Tibial artery (tissue), 4 donors: ENCODE data around the gene BAIAP2.

Experiments used
- DNase-seq, 2 donors: peaks; one replicate each; pipeline ENCODE4 v3.0.0-alpha.2; 2019
- H3K27ac ChIP-seq, 2 donors: fragments of 200-600 bp; sonication (generic) in 1 of 2; 1 replicate in 1 of 2; 2 replicates in 1 of 2; pipeline ENCODE4 v1.5.1; 2018 to 2019; ENCODE audit warnings: mild to moderate bottlenecking in 1 of 2
- H3K27me3 ChIP-seq, 2 donors: fragments of 200-600 bp; sonication (generic) in 1 of 2; one replicate each; pipeline versions ENCODE4 v1.5.1 to v1.6.0; 2016 to 2019
- H3K36me3 ChIP-seq, 3 donors: fragments of 200-600 bp; sonication (generic) in 2 of 3; one replicate each; pipeline ENCODE4 v1.5.1; 2016 to 2019; ENCODE audit warnings: mild to moderate bottlenecking in 2 of 3
- H3K4me1 ChIP-seq, 4 donors: fragments of 200-600 bp; sonication (generic) in 2 of 4; 1 replicate in 3 of 4; 2 replicates in 1 of 4; pipeline ENCODE4 v1.5.1; 2016 to 2019
- H3K4me3 ChIP-seq, 2 donors: fragments of 200-600 bp; sonication (generic) in 1 of 2; 1 replicate in 1 of 2; 2 replicates in 1 of 2; pipeline ENCODE4 v1.5.1; 2018 to 2019; ENCODE audit warnings: mild to moderate bottlenecking in 2 of 2
- H3K9me3 ChIP-seq, 3 donors: fragments of 200-600 bp; sonication (generic) in 1 of 3; one replicate each; pipeline ENCODE4 v1.5.1; 2016 to 2019
- intact Hi-C: fragments of 100-400 bp; cut with DNase I; formaldehyde crosslinking; loops from one replicate; pipeline ENCODE4 v1.15.0; 2023; ENCODE audit warnings: low total_unique reads
- TF ChIP-seq, protein P1 (sequence below), 2 experiments: fragments of 200-600 bp in 1 of 2; fragments of 450-650 bp in 1 of 2; IDR thresholded peaks; one replicate each; pipeline ENCODE4 v1.5.1; 2017 to 2019; ENCODE audit warnings: antibody characterized with exemption in 2 of 2, mild to moderate bottlenecking in 1 of 2, moderate library complexity in 1 of 2

Gene BAIAP2

GRCh38 chr17:81053041-81053970, 18.4 kb downstream of the BAIAP2 start:
- intact Hi-C loops: no loop called here
- Histone ChIP-seq H3K4me3 (no peak overlapping the region), H3K36me3 (no peaks in the 10 kb centered on the region), H3K27me3 (peaks cover 0 to 21% of the 10 kb centered on the region in 2 donors), H3K4me1 (peaks cover 0 to 31% (median 4%) of the 10 kb centered on the region in 4 donors), H3K27ac (no peak overlapping the region), H3K9me3 (no peaks in the 10 kb centered on the region)
- TF ChIP-seq, protein P1, sequence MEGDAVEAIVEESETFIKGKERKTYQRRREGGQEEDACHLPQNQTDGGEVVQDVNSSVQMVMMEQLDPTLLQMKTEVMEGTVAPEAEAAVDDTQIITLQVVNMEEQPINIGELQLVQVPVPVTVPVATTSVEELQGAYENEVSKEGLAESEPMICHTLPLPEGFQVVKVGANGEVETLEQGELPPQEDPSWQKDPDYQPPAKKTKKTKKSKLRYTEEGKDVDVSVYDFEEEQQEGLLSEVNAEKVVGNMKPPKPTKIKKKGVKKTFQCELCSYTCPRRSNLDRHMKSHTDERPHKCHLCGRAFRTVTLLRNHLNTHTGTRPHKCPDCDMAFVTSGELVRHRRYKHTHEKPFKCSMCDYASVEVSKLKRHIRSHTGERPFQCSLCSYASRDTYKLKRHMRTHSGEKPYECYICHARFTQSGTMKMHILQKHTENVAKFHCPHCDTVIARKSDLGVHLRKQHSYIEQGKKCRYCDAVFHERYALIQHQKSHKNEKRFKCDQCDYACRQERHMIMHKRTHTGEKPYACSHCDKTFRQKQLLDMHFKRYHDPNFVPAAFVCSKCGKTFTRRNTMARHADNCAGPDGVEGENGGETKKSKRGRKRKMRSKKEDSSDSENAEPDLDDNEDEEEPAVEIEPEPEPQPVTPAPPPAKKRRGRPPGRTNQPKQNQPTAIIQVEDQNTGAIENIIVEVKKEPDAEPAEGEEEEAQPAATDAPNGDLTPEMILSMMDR (IDR thresholded peaks at IDR 0.05): no peak
- DNase-seq: no peak

DNA sequence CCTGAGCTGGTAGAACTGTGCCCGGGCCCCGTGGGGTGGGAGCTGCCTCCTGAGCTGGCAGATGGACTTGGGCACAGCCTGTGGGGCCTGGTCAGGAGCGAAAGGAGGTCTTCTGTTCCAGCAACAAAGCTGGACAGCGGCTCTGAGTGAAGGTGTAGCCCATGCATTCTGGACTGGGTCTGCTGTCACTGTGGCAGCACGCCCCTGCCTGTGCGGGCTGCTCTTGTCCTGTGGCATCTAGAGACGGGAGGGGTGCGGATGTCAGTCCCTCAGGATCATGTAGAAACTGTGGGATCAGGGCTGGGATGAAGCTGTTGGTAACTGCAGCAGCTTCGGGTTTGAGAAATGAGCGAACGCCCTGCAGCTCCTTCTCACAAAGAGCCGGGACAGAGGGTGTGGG, 19.4 kb downstream of the BAIAP2 start:
- peaks cover 0 to 11% of the 10 kb centered on the region in 2 donors for H3K27me3 ChIP-seq
- DNase-seq: no peak
- peaks cover 0 to 32% (median 0%) of the 10 kb centered on the region in 4 donors for H3K4me1 ChIP-seq
- H3K4me3 ChIP-seq: no peak overlapping the region
- TF ChIP-seq, protein P1 (IDR thresholded peaks at IDR 0.05): no peak
- intact Hi-C loops: no loop called here
- no peak overlapping the region for H3K27ac ChIP-seq
- H3K9me3 ChIP-seq: no peaks in the 10 kb centered on the region
- peaks cover 0 to 9% (median 9%) of the 10 kb centered on the region in 3 donors for H3K36me3 ChIP-seq

DNA sequence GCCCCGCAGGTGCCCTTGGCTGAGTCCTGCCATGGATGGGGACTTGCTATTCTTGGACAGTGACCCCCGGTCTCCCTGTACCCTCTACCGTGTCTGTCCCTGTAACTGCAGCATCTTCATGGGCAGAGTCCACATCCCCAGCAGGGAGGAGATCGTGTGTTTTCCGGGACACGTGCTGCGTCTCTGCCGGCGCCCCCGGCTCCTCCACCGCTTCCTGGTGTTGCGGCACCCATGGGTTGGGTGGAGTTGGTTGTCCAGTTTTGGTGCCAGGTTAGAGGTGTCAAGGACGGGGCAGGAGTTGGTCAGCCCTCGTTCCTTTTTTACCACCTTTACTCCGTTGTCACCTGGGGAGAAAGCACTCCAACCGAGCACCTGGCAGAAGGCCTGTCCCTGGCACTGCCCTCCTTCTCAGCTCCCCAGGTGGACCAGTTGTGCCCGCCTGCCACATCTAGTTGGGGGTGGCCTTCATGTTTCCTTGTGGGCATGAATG, 20.0 kb downstream of the BAIAP2 start:
- H3K4me3 ChIP-seq: no peak overlapping the region
- H3K27me3 ChIP-seq: peaks cover 0 to 6% of the 10 kb centered on the region in 2 donors
- TF ChIP-seq, protein P1 (IDR thresholded peaks at IDR 0.05): no peak
- no peaks in the 10 kb centered on the region for H3K9me3 ChIP-seq
- intact Hi-C loops: no loop called here
- no peak for DNase-seq
- H3K36me3 ChIP-seq: peaks cover 0 to 11% (median 9%) of the 10 kb centered on the region in 3 donors
- no peak overlapping the region for H3K27ac ChIP-seq
- peaks cover 0 to 27% (median 0%) of the 10 kb centered on the region in 4 donors for H3K4me1 ChIP-seq

GRCh38 chr17:81056312-81056711, 21.4 kb downstream of the BAIAP2 start:
- H3K9me3 ChIP-seq: no peaks in the 10 kb centered on the region
- no peak overlapping the region for H3K4me3 ChIP-seq
- H3K4me1 ChIP-seq: peaks cover 0 to 18% (median 0%) of the 10 kb centered on the region in 4 donors
- H3K36me3 ChIP-seq: peaks cover 0 to 11% (median 9%) of the 10 kb centered on the region in 3 donors
- TF ChIP-seq, protein P1 (IDR thresholded peaks at IDR 0.05): no peak
- peaks cover 0 to 6% of the 10 kb centered on the region in 2 donors for H3K27me3 ChIP-seq
- intact Hi-C loops: no loop called here
- no peak overlapping the region for H3K27ac ChIP-seq
- no peak for DNase-seq

DNA sequence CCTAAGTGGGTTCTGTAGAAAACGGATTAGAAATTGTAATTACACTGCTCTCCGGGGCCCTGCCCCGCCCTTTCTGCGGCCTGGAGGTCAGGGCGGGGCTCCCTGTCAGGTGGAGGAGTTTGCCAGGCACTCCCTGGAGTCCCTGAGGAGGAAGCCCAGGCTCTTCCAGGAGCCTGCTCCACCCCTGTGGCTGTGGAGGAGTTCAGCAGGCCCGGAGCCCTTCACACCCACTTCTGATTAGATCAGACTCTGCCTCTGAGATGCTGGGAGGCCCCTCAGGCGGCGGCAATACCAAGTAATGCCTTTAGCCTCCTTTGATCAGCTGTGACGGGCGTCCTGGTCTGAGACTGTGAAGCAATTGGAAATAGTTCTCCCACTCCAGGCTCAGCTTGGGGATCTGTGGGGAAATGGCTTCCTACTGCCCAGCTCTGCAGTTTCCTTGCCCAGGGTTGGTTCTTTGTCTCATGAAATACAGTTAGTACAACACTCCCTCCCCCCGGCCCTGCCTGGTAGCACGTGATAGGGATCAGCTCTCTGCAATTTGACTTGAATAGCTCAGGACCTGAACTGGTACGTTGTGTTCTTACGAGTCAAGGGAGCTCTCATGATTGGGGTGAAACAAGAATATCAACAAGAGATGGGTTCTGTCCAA, 22.3 kb downstream of the BAIAP2 start:
- peak in 1 of 2 donors; percentile 55 for DNase-seq
- H3K27me3 ChIP-seq: peaks cover 0 to 6% of the 10 kb centered on the region in 2 donors
- H3K36me3 ChIP-seq: peaks cover 0 to 11% (median 9%) of the 10 kb centered on the region in 3 donors
- intact Hi-C loops: no loop called here
- H3K4me3 ChIP-seq: no peak overlapping the region
- H3K27ac ChIP-seq: no peak overlapping the region
- no peaks in the 10 kb centered on the region for H3K9me3 ChIP-seq
- TF ChIP-seq, protein P1 (IDR thresholded peaks at IDR 0.05): no peak
- peaks cover 0 to 15% (median 0%) of the 10 kb centered on the region in 4 donors for H3K4me1 ChIP-seq
